Activated CD4-positive, CD25-positive, alpha-beta regulatory T cell treated with anti-CD3 and anti-CD28 coated beads, Interleukin-2, amount 50 U/mL, for 72 hours (primary cell): Measurements from ENCODE around the gene IGFBP3.

Source experiments
- DNase-seq: peaks from one replicate; pipeline ENCODE4 v3.0.0; 2021

Gene IGFBP3

DNA sequence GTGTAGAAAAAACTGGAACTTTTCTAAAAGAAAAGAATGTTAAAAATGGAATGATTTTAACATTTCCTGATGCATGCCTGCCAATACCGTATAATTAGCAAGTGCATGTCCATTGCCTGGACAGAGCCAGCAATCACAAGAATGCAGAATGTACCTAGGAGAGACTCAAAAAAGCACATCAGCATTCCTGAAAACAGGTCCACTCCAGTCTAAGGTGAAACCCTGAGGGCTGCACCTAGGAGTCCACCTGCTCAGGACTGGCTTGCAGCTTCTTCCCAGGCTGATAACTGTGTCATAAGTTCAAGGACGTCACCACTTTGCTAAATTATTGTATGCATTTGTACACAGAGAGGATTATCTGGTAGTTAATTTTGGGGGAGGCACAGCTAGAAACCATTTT lies 53.6 kb downstream of the IGFBP3 start:
- no peak for DNase-seq

DNA sequence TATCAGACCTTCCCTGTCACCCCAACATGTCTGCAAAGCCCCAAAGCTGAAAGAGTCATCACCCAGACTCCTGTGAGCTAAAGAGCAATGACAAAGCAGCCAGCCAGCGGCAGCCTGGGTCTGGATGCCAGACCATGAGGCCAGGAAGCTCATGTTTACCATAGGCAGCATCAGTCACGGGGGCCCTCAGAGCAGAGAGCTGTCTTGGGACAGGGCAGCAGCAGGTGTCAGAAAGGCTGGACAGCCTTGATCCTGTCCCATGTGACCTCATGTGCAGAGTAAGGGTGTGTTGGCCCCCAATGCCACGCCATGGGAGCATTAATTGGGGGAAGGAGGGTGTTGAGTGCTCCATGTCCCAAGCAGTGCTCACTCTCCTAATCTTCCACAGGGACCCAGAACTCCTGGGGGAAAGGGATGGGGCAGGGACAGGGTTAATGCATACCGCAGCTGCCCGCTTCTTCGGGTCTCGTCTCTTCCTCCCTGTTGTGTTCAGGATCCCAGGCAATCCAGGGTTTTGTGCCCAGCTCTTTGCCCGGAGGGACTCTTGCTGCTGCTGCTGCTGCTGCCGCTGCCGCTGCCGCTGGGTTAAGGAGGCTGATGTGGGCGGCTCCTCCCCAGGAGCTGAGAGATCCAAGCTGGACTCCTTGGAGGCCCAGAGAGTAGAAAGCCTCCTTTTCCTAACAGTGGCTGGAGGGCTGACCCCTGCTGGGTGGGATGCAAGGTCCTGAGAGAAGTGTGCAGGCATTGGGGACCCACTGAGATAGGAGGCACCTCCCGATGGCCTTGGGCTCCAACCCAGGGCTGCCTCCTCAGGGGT lies 55.3 kb downstream of the IGFBP3 start:
- no peak for DNase-seq

DNA sequence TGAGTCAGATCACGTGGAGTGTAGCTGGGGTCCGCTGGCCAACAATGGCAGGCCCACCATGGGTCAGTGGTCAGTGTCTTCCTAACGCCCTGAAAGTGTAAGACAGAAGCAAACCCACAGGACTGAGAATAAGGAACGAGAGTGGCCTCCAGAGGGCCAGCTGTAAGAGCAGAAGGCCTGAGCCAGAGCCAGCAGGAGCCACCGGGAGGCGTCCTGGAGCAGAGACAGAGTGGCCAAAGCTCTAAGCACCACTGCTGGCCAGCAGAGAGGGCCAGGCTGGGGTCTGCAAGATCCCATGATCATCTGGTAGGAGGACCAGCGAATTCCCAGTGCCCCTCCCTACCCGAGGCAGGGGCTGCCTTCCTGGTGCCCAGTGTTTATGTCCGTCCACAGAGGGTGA lies 57.4 kb downstream of the IGFBP3 start:
- DNase-seq, result no peak
